DMS153 treated with DMSO at 0.1 percent for 48 hours (cell line): ENCODE results near the gene FMN2.

Experiments
- DNase-seq: peaks from one replicate; lab custom pipeline; 2025; ENCODE audit not compliant: unreplicated experiment; lab: John Stamatoyannopoulos, UW

FMN2 gene

GRCh38 chr1:240522122-240522822 is 430.6 kb downstream of the FMN2 start:
- DNase-seq, result no peak

GRCh38 chr1:240524356-240525069 is 432.8 kb downstream of the FMN2 start:
- no peak for DNase-seq
